Heart left ventricle (tissue), 13 donors: ENCODE results near the gene GLUL.

Experiments
- POLR2A ChIP-seq, 2 donors: fragments of 450-650 bp; IDR thresholded peaks; one replicate each; pipeline ENCODE4 v1.6.1; 2017; ENCODE audit warnings: antibody characterized with exemption in 2 of 2, mild to moderate bottlenecking in 2 of 2, moderate library complexity in 2 of 2
- TF ChIP-seq, protein P1 (sequence below), 12 donors: fragments of 200-600 bp; sonication (generic) in 4 of 12; IDR thresholded peaks; one replicate each; pipeline versions ENCODE4 v1.5.0 to v1.8.0; 2018 to 2022; ENCODE audit warnings: antibody characterized with exemption in 12 of 12, mild to moderate bottlenecking in 5 of 12
- donor health status: ischemic (EF 13 %, LVEDD 7.1; RV severe dilation, severe dysfunction).
- donor health status: DM: no; HTN: yes; CAD: no.
- donor health status: DM: no; HTN: no; CAD: no.
- donor health status: ischemic (EF 25% LVEDD 6.9; RV normal size, moderate dysfunction).
- donor health status: ischemic (EF 25% LVEDD 5.7; RV mildly dilated, moderate dysfunction).
- donor health status: ischemic (EF 35%, LVEDD 5.7; RV mildly dilated, moderate dysfunction).
- donor health status: nonischemic (EF 11% LVEDD 7.7; RV severe dilation, severe dysfunction).
- donor health status: DM: yes; HTN: yes; CAD: no.
- donor health status: PGD.
- donor health status: ischemic (EF 29% LVEDD 5.4; RV normal size, mild dysfunction).
- donor health status: nonischemic (EF 23%, LVEDD 6.1; RV moderate dilation, normal function).

GRCh38 chr1:182404781-182405180, 13.2 kb upstream of the GLUL start:
- TF ChIP-seq, protein P1, sequence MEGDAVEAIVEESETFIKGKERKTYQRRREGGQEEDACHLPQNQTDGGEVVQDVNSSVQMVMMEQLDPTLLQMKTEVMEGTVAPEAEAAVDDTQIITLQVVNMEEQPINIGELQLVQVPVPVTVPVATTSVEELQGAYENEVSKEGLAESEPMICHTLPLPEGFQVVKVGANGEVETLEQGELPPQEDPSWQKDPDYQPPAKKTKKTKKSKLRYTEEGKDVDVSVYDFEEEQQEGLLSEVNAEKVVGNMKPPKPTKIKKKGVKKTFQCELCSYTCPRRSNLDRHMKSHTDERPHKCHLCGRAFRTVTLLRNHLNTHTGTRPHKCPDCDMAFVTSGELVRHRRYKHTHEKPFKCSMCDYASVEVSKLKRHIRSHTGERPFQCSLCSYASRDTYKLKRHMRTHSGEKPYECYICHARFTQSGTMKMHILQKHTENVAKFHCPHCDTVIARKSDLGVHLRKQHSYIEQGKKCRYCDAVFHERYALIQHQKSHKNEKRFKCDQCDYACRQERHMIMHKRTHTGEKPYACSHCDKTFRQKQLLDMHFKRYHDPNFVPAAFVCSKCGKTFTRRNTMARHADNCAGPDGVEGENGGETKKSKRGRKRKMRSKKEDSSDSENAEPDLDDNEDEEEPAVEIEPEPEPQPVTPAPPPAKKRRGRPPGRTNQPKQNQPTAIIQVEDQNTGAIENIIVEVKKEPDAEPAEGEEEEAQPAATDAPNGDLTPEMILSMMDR (IDR thresholded peaks at IDR 0.05) = no peak
- no peak for TF ChIP-seq POLR2A (IDR thresholded peaks at IDR 0.05)
